K562 (cell line): ENCODE results near the gene MICOS13. TPM values are rescaled to one million over a fixed set of nuclear protein-coding genes. Genes with fewer than 3 reads are reported as not detected.
A peak's percentile ranks its signal among the peaks of the same experiment; 100 is the strongest.

Experiments
- CBX1 ChIP-seq: sonication (generic); IDR thresholded peaks from 2 replicates; pipeline ENCODE4 v1.6.1; 2016; ENCODE audit warnings: antibody characterized with exemption, low read depth, mild to moderate bottlenecking
- DPF2 ChIP-seq: fragments of 450-650 bp; IDR thresholded peaks from 2 replicates; pipeline ENCODE4 v1.6.1; 2016
- FUS ChIP-seq: fragments of 200-400 bp; formaldehyde crosslinking; optimal IDR thresholded peaks from 2 replicates; pipeline ENCODE3; 2017; ENCODE audit warnings: low read depth, low read length
- HMGN3 ChIP-seq: IDR thresholded peaks from 2 replicates; pipeline ENCODE4 v1.6.1; 2011; ENCODE audit warnings: borderline replicate concordance, low read depth, mild to moderate bottlenecking, mixed read lengths, low read length; ENCODE audit not compliant: insufficient read length; ENCODE audit errors: extremely low read depth
- MBD2 ChIP-seq: sonication (generic); IDR thresholded peaks from 2 replicates; pipeline ENCODE4 v1.6.1; 2016; ENCODE audit warnings: low read depth, borderline replicate concordance
- NFE2 ChIP-seq: IDR thresholded peaks from 2 replicates; pipeline ENCODE4 v1.6.1; 2014; ENCODE audit warnings: antibody characterized with exemption, low read depth
- PCBP1 ChIP-seq: fragments of 200-400 bp; formaldehyde crosslinking; IDR thresholded peaks from 2 replicates; pipeline ENCODE4 v1.6.1; 2018; ENCODE audit warnings: mild to moderate bottlenecking, low read depth, low read length; ENCODE audit not compliant: poor library complexity, severe bottlenecking
- POLR2A ChIP-seq: fragments of 450-650 bp; conservative IDR thresholded peaks from 2 replicates; pipeline ENCODE4 v1.6.1; 2016
- POLR2AphosphoS5 ChIP-seq: IDR thresholded peaks from 2 replicates; pipeline ENCODE4 v1.6.1; 2011; ENCODE audit warnings: mild to moderate bottlenecking, low read depth, low read length, moderate library complexity; ENCODE audit not compliant: control insufficient read depth, insufficient read depth
- POLR2G ChIP-seq: fragments of 200-400 bp; formaldehyde crosslinking; IDR thresholded peaks from 2 replicates; pipeline ENCODE4 v1.6.1; 2017; ENCODE audit warnings: low read depth, mild to moderate bottlenecking, antibody characterized with exemption, low read length, moderate library complexity
- SIN3A ChIP-seq, 2 experiments: fragments of 150-350 bp in 1 of 2; IDR thresholded peaks; 2 replicates each; pipeline ENCODE4 v1.6.1; 2011 to 2016; ENCODE audit warnings: borderline replicate concordance in 2 of 2, low read depth in 2 of 2, low read length in 2 of 2, mild to moderate bottlenecking in 2 of 2, moderate library complexity in 2 of 2; ENCODE audit not compliant: control insufficient read depth in 1 of 2
- SMAD3 ChIP-seq: fragments of 450-650 bp; formaldehyde crosslinking; conservative IDR thresholded peaks from 2 replicates; pipeline ENCODE4 v1.4.0; 2020; ENCODE audit warnings: mild to moderate bottlenecking
- SRSF3 ChIP-seq: fragments of 200-400 bp; formaldehyde crosslinking; IDR thresholded peaks from 2 replicates; pipeline ENCODE4 v1.6.1; 2016; ENCODE audit warnings: mild to moderate bottlenecking, low read length, moderate library complexity; ENCODE audit not compliant: insufficient read depth
- ZBTB17 ChIP-seq: fragments of 450-650 bp; formaldehyde crosslinking; IDR thresholded peaks from 2 replicates; pipeline ENCODE4 v1.4.0; 2020; ENCODE audit warnings: mild to moderate bottlenecking
- ZNF41 ChIP-seq: fragments of 250-450 bp; sonication (Bioruptor Pico); conservative IDR thresholded peaks from 2 replicates; pipeline ENCODE4 v1.4.0; 2020; ENCODE audit warnings: mild to moderate bottlenecking
- polyA plus RNA-seq, 8 experiments: library from polyadenylated mRNA; depleted of rRNA in 4 of 8; stranded (reverse) in 5 of 8; unstranded in 3 of 8; fragments of >200 nt; fragmentation: Nextera tagmentation in 2 of 8; fragmentation: Illumina TruSeq in 1 of 8; extraction: Ambion mirVana in 2 of 8; extraction: Trizol in 1 of 8; gene quantifications; 2 replicates each; pipeline versions ENCODE4 v1.2.1 to v1.2.3, GENCODE V29; 2011 to 2014; ENCODE audit warnings: inconsistent platforms in 1 of 8, missing spikeins in 1 of 8
- total RNA-seq, 7 experiments: library from RNA; depleted of rRNA in 6 of 7; stranded (reverse); fragments of >200 nt in 6 of 7; fragmentation: Illumina TruSeq in 2 of 7; extraction: Trizol in 2 of 7; gene quantifications; 2 replicates each; pipeline versions ENCODE4 v1.2.1 to v1.2.3, GENCODE V29; 2011 to 2021; ENCODE audit warnings: low replicate concordance in 1 of 7
- TF ChIP-seq, protein P1 (sequence below): IDR thresholded peaks from 2 replicates; pipeline ENCODE4 v1.6.1; 2014; ENCODE audit warnings: antibody characterized with exemption
- TF ChIP-seq, protein P2 (sequence below): sonication (generic); formaldehyde crosslinking; IDR thresholded peaks from 2 replicates; pipeline ENCODE4 v1.8.0; 2023; ENCODE audit warnings: missing genetic modification reagents, mild to moderate bottlenecking, borderline replicate concordance
- TF ChIP-seq, protein P3 (sequence below): sonication (generic); formaldehyde crosslinking; IDR thresholded peaks from 2 replicates; pipeline ENCODE4 v1.8.1; 2023; ENCODE audit warnings: mild to moderate bottlenecking, missing genetic modification reagents, moderate library complexity

MICOS13 gene
- total and polyA plus RNA-seq, 9 of the 15 experiments (the other 6 are each of a cell fraction or from before 2014, with no cell fraction given), result 15.5 to 220 (median 49.4) TPM

DNA sequence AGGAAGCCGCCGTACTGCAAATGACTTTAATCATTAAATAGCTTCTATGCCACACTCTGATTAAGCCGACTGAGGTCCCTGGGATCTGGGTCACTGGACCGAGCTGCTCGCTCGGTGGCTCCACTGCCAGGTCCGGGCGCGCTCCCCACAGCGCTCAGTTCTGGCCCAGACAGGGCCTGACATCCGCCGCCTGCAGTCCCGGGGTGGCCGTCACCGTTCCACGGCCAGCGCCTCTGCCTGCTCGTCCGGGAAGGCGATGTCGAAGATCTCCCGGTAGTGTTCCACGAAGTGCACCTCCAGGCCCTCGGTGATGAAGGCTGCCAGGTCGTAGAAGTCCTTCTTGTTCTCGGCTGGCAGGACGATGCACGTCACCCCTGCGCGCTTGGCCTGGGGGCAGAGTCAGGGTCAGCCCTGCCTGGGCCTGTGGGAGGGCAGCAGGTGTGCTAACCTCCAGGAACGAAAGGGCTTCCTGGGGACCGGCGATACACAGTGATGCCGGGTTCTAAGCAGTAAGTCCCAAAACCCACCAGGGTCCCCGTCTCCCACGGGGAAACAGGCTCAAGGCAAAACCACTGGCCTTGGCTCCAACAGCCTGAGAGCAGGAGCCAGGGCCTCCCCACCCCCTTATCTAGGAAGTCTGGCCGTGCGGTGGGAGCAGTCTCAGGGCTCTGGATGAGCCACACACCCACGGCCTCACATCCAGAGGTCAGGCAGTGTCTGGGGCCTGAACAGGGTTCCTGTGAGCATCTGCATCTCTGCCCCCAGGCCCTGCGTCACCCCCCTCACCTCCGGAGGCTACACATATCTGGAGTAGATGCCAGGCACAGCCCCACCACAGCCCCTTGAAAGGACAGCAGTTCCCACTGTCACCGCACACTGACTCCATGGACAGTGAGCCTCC lies 11.8 kb upstream of the MICOS13 start (continued):
- TF ChIP-seq SIN3A (IDR thresholded peaks at IDR 0.05; ENCODE audit: borderline replicate concordance in 2 of 2, control insufficient read depth in 1 of 2, low read depth in 2 of 2, low read length in 2 of 2), result 0 out of 4 replicates have a peak, but pooled peaks of 1 of the 2 experiments have one; percentile 24
- TF ChIP-seq SMAD3 (CRISPR knock-in tag), result no peak
- no peak for TF ChIP-seq NFE2
- no peak for TF ChIP-seq DPF2
- TF ChIP-seq, protein P1, sequence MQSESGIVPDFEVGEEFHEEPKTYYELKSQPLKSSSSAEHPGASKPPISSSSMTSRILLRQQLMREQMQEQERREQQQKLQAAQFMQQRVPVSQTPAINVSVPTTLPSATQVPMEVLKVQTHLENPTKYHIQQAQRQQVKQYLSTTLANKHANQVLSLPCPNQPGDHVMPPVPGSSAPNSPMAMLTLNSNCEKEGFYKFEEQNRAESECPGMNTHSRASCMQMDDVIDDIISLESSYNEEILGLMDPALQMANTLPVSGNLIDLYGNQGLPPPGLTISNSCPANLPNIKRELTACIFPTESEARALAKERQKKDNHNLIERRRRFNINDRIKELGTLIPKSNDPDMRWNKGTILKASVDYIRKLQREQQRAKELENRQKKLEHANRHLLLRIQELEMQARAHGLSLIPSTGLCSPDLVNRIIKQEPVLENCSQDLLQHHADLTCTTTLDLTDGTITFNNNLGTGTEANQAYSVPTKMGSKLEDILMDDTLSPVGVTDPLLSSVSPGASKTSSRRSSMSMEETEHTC, result no peak; the same call in 1 of the 2 replicates
- peak; percentile 83 for TF ChIP-seq POLR2G
- no peak for TF ChIP-seq ZNF41 (CRISPR knock-in tag)
- TF ChIP-seq, protein P2, sequence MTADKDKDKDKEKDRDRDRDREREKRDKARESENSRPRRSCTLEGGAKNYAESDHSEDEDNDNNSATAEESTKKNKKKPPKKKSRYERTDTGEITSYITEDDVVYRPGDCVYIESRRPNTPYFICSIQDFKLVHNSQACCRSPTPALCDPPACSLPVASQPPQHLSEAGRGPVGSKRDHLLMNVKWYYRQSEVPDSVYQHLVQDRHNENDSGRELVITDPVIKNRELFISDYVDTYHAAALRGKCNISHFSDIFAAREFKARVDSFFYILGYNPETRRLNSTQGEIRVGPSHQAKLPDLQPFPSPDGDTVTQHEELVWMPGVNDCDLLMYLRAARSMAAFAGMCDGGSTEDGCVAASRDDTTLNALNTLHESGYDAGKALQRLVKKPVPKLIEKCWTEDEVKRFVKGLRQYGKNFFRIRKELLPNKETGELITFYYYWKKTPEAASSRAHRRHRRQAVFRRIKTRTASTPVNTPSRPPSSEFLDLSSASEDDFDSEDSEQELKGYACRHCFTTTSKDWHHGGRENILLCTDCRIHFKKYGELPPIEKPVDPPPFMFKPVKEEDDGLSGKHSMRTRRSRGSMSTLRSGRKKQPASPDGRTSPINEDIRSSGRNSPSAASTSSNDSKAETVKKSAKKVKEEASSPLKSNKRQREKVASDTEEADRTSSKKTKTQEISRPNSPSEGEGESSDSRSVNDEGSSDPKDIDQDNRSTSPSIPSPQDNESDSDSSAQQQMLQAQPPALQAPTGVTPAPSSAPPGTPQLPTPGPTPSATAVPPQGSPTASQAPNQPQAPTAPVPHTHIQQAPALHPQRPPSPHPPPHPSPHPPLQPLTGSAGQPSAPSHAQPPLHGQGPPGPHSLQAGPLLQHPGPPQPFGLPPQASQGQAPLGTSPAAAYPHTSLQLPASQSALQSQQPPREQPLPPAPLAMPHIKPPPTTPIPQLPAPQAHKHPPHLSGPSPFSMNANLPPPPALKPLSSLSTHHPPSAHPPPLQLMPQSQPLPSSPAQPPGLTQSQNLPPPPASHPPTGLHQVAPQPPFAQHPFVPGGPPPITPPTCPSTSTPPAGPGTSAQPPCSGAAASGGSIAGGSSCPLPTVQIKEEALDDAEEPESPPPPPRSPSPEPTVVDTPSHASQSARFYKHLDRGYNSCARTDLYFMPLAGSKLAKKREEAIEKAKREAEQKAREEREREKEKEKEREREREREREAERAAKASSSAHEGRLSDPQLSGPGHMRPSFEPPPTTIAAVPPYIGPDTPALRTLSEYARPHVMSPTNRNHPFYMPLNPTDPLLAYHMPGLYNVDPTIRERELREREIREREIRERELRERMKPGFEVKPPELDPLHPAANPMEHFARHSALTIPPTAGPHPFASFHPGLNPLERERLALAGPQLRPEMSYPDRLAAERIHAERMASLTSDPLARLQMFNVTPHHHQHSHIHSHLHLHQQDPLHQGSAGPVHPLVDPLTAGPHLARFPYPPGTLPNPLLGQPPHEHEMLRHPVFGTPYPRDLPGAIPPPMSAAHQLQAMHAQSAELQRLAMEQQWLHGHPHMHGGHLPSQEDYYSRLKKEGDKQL, result 0 out of 2 replicates have a peak, but pooled peaks have one; percentile 38
- TF ChIP-seq, protein P3, sequence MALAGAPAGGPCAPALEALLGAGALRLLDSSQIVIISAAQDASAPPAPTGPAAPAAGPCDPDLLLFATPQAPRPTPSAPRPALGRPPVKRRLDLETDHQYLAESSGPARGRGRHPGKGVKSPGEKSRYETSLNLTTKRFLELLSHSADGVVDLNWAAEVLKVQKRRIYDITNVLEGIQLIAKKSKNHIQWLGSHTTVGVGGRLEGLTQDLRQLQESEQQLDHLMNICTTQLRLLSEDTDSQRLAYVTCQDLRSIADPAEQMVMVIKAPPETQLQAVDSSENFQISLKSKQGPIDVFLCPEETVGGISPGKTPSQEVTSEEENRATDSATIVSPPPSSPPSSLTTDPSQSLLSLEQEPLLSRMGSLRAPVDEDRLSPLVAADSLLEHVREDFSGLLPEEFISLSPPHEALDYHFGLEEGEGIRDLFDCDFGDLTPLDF (CRISPR knock-in tag), result no peak
- TF ChIP-seq CBX1, result peak; percentile 76
- peak; percentile 10; the same call in 1 of the 2 replicates for TF ChIP-seq ZBTB17 (CRISPR knock-in tag)
- TF ChIP-seq FUS, result peak; percentile 85
- peak; percentile 5; the same call in 1 of the 2 replicates for TF ChIP-seq MBD2
- TF ChIP-seq HMGN3, result peak; percentile 73
- TF ChIP-seq PCBP1, result peak; percentile 7
- peak; percentile 84 for TF ChIP-seq POLR2A
- TF ChIP-seq SRSF3, result no peak
- TF ChIP-seq POLR2AphosphoS5, result peak; percentile 17; the same call in 1 of the 2 replicates
